Esophagus muscularis mucosa (tissue), 4 donors: Measurements from ENCODE around the gene RHOG. TPM values are rescaled to one million over a fixed set of nuclear protein-coding genes. Genes with fewer than 3 reads are reported as not detected.
A peak's percentile ranks its signal among the peaks of the same experiment; 100 is the strongest.

Experiments used
- DNase-seq: peaks from one replicate; pipeline ENCODE4 v3.0.0-alpha.2; 2017; ENCODE audit errors: extremely low spot score
- H3K27ac ChIP-seq, 4 donors: fragments of 200-600 bp; sonication (generic); replicated peaks in 1 of 4; 1 replicate in 3 of 4; 2 replicates in 1 of 4; pipeline ENCODE4 v1.5.1; 2016 to 2019; ENCODE audit warnings: mild to moderate bottlenecking in 1 of 4
- H3K27me3 ChIP-seq, 4 donors: fragments of 200-600 bp; sonication (generic); one replicate each; pipeline versions ENCODE4 v1.5.1 to v1.6.0; 2016 to 2019
- H3K36me3 ChIP-seq, 4 donors: fragments of 200-600 bp; sonication (generic); one replicate each; pipeline ENCODE4 v1.5.1; 2016 to 2019
- H3K4me1 ChIP-seq, 4 donors: fragments of 200-600 bp; sonication (generic); one replicate each; pipeline ENCODE4 v1.5.1; 2016 to 2019
- H3K4me3 ChIP-seq, 4 donors: fragments of 200-600 bp; sonication (generic); 1 replicate in 2 of 4; 2 replicates in 2 of 4; pipeline ENCODE4 v1.5.1; 2016 to 2019; ENCODE audit warnings: mild to moderate bottlenecking in 4 of 4, moderate library complexity in 1 of 4
- H3K9me3 ChIP-seq, 4 donors: fragments of 200-600 bp; sonication (generic); 1 replicate in 3 of 4; 2 replicates in 1 of 4; pipeline ENCODE4 v1.5.1; 2016 to 2019
- CTCF ChIP-seq, 3 experiments: fragments of 200-600 bp in 2 of 3; fragments of 450-650 bp in 1 of 3; sonication (generic) in 2 of 3; IDR thresholded peaks; one replicate each; pipeline ENCODE4 v1.5.1; 2017 to 2019; ENCODE audit warnings: antibody characterized with exemption in 3 of 3, mild to moderate bottlenecking in 2 of 3, moderate library complexity in 1 of 3
- EP300 ChIP-seq: sonication (generic); formaldehyde crosslinking; IDR thresholded peaks from one replicate; pipeline ENCODE4 v1.6.1; 2017; ENCODE audit warnings: antibody characterized with exemption
- POLR2A ChIP-seq: fragments of 450-650 bp; IDR thresholded peaks from one replicate; pipeline ENCODE4 v1.6.1; 2017; ENCODE audit warnings: antibody characterized with exemption, moderate library complexity, mild to moderate bottlenecking, low read depth
- POLR2AphosphoS5 ChIP-seq, 2 donors: sonication (generic); formaldehyde crosslinking; IDR thresholded peaks; one replicate each; pipeline ENCODE4 v1.6.1; 2017; ENCODE audit warnings: antibody characterized with exemption in 2 of 2
- WGBS: methylation state at CpG from one replicate; pipeline ENCODE4 v1.1.5; 2018; 5-methylcytosine and 5-hydroxymethylcytosine counted together
- intact Hi-C: fragments of 100-400 bp; cut with DNase I; formaldehyde crosslinking; loops from one replicate; pipeline ENCODE4 v1.15.1; 2023
- total RNA-seq, 4 donors: library from RNA; depleted of rRNA; stranded (reverse); fragments of >200 nt; gene quantifications; one replicate each; pipeline versions ENCODE4 v1.1.0 to v1.2.1, GENCODE V29; 2016

The RHOG gene
- total RNA-seq, 4 donors from 2014 or later: 53.6 to 75.5 (median 59.4) TPM

GRCh38 chr11:3853899-3854659 lies 13.3 kb upstream of the RHOG start:
- Histone ChIP-seq H3K4me1 (peaks cover 26 to 43% (median 39%) of the 10 kb centered on the region in 4 donors), H3K27me3 (no peaks in the 10 kb centered on the region), H3K27ac (peak overlapping the region; percentile 98 to 99 (median 98)), H3K9me3 (no peaks in the 10 kb centered on the region), H3K4me3 (peak overlapping the region; percentile 83 to 99 (median 98)), H3K36me3 (no peaks in the 10 kb centered on the region)
- intact Hi-C loops: loop anchor here (10.0 kb wide), 2 partner anchors 91 to 131 kb away; no protein-coding TSS in a partner anchor
- WGBS: 69% methylated on average over 11 of the region's 11 CpGs
- TF ChIP-seq CTCF (IDR thresholded peaks at IDR 0.05) (no peak), EP300 (no peak), POLR2A (no peak), POLR2AphosphoS5 (IDR thresholded peaks at IDR 0.05) (no peak)
- no peak for DNase-seq

- H3K9me3 ChIP-seq: no peaks in the 10 kb centered on the region
- intact Hi-C loops: loop anchor here (10.0 kb wide), 2 partner anchors 91 to 131 kb away; no protein-coding TSS in a partner anchor
- peaks cover 21 to 38% (median 33%) of the 10 kb centered on the region in 4 donors for H3K4me1 ChIP-seq
- 100% methylated on average over 1 of the region's 1 CpG for WGBS
- H3K27ac ChIP-seq: no peak overlapping the region
- TF ChIP-seq CTCF (IDR thresholded peaks at IDR 0.05) (no peak), EP300 (no peak), POLR2A (no peak), POLR2AphosphoS5 (IDR thresholded peaks at IDR 0.05) (no peak)
- no peak overlapping the region for H3K4me3 ChIP-seq
- H3K27me3 ChIP-seq: no peaks in the 10 kb centered on the region
- no peaks in the 10 kb centered on the region for H3K36me3 ChIP-seq
- no peak for DNase-seq
Observed at GRCh38 chr11:3853545-3853842, 12.7 kb upstream of the RHOG start.

- 62% methylated on average over 10 of the region's 10 CpGs for WGBS
- Histone ChIP-seq H3K27me3 (no peaks in the 10 kb centered on the region), H3K36me3 (no peaks in the 10 kb centered on the region), H3K4me3 (no peak overlapping the region), H3K9me3 (no peaks in the 10 kb centered on the region), H3K4me1 (peaks cover under 1 to 10% (median 5%) of the 10 kb centered on the region in 4 donors), H3K27ac (no peak overlapping the region)
- intact Hi-C loops: no loop called here
- DNase-seq: no peak
- TF ChIP-seq EP300: no peak
- peak; percentile 61 to 74 (median 74) for TF ChIP-seq CTCF (IDR thresholded peaks at IDR 0.05)
- no peak for TF ChIP-seq POLR2A
Observed at GRCh38 chr11:3849297-3849874, 8.6 kb upstream of the RHOG start.

- intact Hi-C loops: no loop called here
- Histone ChIP-seq H3K9me3 (no peaks in the 10 kb centered on the region), H3K4me1 (peaks cover 0 to 14% (median 6%) of the 10 kb centered on the region in 4 donors), H3K27ac (no peak overlapping the region), H3K36me3 (no peaks in the 10 kb centered on the region), H3K27me3 (no peaks in the 10 kb centered on the region), H3K4me3 (no peak overlapping the region)
- WGBS: 82% methylated on average over 3 of the region's 3 CpGs
- no peak for DNase-seq
- no peak for TF ChIP-seq EP300
- no peak for TF ChIP-seq CTCF (IDR thresholded peaks at IDR 0.05)
- no peak for TF ChIP-seq POLR2AphosphoS5 (IDR thresholded peaks at IDR 0.05)
- no peak for TF ChIP-seq POLR2A
Observed at GRCh38 chr11:3845670-3846069, 4.9 kb upstream of the RHOG start.
